ENCODE measurements around the gene WDPCP.
A peak's percentile ranks its signal among the peaks of the same experiment; 100 is the strongest.
"Not testable (repeated sequence)": the region's sequence is repeated elsewhere in the genome, so short reads cannot be mapped to it uniquely, and the experiment has no call there.

Gene WDPCP

GRCh38 chr2:63425606-63426005 is 162.7 kb downstream of the WDPCP start:
- H3K9ac ChIP-seq (ENCODE audit: insufficient read length, low read depth) = no peak overlapping the region
- H3K4me3 ChIP-seq (ENCODE audit: insufficient read length, low read depth) = no peak overlapping the region
- TF ChIP-seq ZNF274 (IDR thresholded peaks at IDR 0.05; ENCODE audit: low read depth, low read length) (no peak), YY1 (IDR thresholded peaks at IDR 0.05; ENCODE audit: insufficient read depth, insufficient read length) (no peak), SUZ12 (IDR thresholded peaks at IDR 0.05; ENCODE audit: extremely low read depth, insufficient read depth, insufficient read length) (no peak)
- peaks cover 5% of the 10 kb centered on the region; the same call in 1 of the 2 replicates for H3K9me3 ChIP-seq (ENCODE audit: insufficient read depth, low read length)
- DNase-seq (ENCODE audit: low read depth, low spot score) = no peak
- H3K36me3 ChIP-seq (ENCODE audit: insufficient read depth, insufficient read length, low read length) = no peaks in the 10 kb centered on the region
- H3K4me1 ChIP-seq (ENCODE audit: insufficient read depth, insufficient read length) = no peaks in the 10 kb centered on the region
- no peaks in the 10 kb centered on the region for H3K27me3 ChIP-seq (ENCODE audit: insufficient read depth, insufficient read length)

- no peaks in the 10 kb centered on the region for H3K4me1 ChIP-seq (ENCODE audit: insufficient read depth, insufficient read length)
- H3K4me3 ChIP-seq (ENCODE audit: insufficient read length, low read depth) = no peak overlapping the region
- no peak overlapping the region for H3K9ac ChIP-seq (ENCODE audit: insufficient read length, low read depth)
- peaks cover 5% of the 10 kb centered on the region; the same call in 1 of the 2 replicates for H3K9me3 ChIP-seq (ENCODE audit: insufficient read depth, low read length)
- no peaks in the 10 kb centered on the region for H3K27me3 ChIP-seq (ENCODE audit: insufficient read depth, insufficient read length)
- DNase-seq (ENCODE audit: low read depth, low spot score) = no peak
- H3K36me3 ChIP-seq (ENCODE audit: insufficient read depth, insufficient read length, low read length) = no peaks in the 10 kb centered on the region
- no peak for TF ChIP-seq ZNF274 (IDR thresholded peaks at IDR 0.05; ENCODE audit: low read depth, low read length)
- no peak for TF ChIP-seq YY1 (IDR thresholded peaks at IDR 0.05; ENCODE audit: insufficient read depth, insufficient read length)
- TF ChIP-seq SUZ12 (IDR thresholded peaks at IDR 0.05; ENCODE audit: extremely low read depth, insufficient read depth, insufficient read length) = no peak
These were observed 163.2 kb downstream of the WDPCP start for GRCh38 chr2:63425079-63425416.

GRCh38 chr2:63424329-63425078 is 163.8 kb downstream of the WDPCP start:
- Histone ChIP-seq H3K4me3 (ENCODE audit: insufficient read length, low read depth) (no peak overlapping the region), H3K4me1 (ENCODE audit: insufficient read depth, insufficient read length) (no peaks in the 10 kb centered on the region), H3K36me3 (ENCODE audit: insufficient read depth, insufficient read length, low read length) (no peaks in the 10 kb centered on the region), H3K27me3 (ENCODE audit: insufficient read depth, insufficient read length) (no peaks in the 10 kb centered on the region), H3K9ac (ENCODE audit: insufficient read length, low read depth) (no peak overlapping the region), H3K9me3 (ENCODE audit: insufficient read depth, low read length) (peaks cover 5% of the 10 kb centered on the region; the same call in 1 of the 2 replicates)
- no peak for TF ChIP-seq YY1 (IDR thresholded peaks at IDR 0.05; ENCODE audit: insufficient read depth, insufficient read length)
- no peak for TF ChIP-seq SUZ12 (IDR thresholded peaks at IDR 0.05; ENCODE audit: extremely low read depth, insufficient read depth, insufficient read length)
- TF ChIP-seq ZNF274 (IDR thresholded peaks at IDR 0.05; ENCODE audit: low read depth, low read length) = no peak
- DNase-seq (ENCODE audit: low read depth, low spot score) = peak; percentile 65

GRCh38 chr2:63422556-63422955 is 165.7 kb downstream of the WDPCP start:
- TF ChIP-seq YY1 (IDR thresholded peaks at IDR 0.05; ENCODE audit: insufficient read depth, insufficient read length) (no peak), ZNF274 (IDR thresholded peaks at IDR 0.05; ENCODE audit: low read depth, low read length) (no peak), SUZ12 (IDR thresholded peaks at IDR 0.05; ENCODE audit: extremely low read depth, insufficient read depth, insufficient read length) (no peak)
- Histone ChIP-seq H3K9me3 (ENCODE audit: insufficient read depth, low read length) (peaks cover 5% of the 10 kb centered on the region; the same call in 1 of the 2 replicates), H3K4me3 (ENCODE audit: insufficient read length, low read depth) (no peak overlapping the region), H3K4me1 (ENCODE audit: insufficient read depth, insufficient read length) (no peaks in the 10 kb centered on the region), H3K36me3 (ENCODE audit: insufficient read depth, insufficient read length, low read length) (no peaks in the 10 kb centered on the region), H3K9ac (ENCODE audit: insufficient read length, low read depth) (no peak overlapping the region), H3K27me3 (ENCODE audit: insufficient read depth, insufficient read length) (no peaks in the 10 kb centered on the region)
- DNase-seq (ENCODE audit: low read depth, low spot score) = no peak

GRCh38 chr2:63408530-63408929 is 179.7 kb downstream of the WDPCP start:
- Histone ChIP-seq H3K9ac (ENCODE audit: insufficient read length, low read depth) (no peak overlapping the region), H3K9me3 (ENCODE audit: insufficient read depth, low read length) (0 out of 2 replicates have a peak, but pooled peaks cover 5% of the 10 kb centered on the region), H3K27me3 (ENCODE audit: insufficient read depth, insufficient read length) (no peaks in the 10 kb centered on the region), H3K4me1 (ENCODE audit: insufficient read depth, insufficient read length) (no peaks in the 10 kb centered on the region), H3K36me3 (ENCODE audit: insufficient read depth, insufficient read length, low read length) (no peaks in the 10 kb centered on the region), H3K4me3 (ENCODE audit: insufficient read length, low read depth) (no peak overlapping the region)
- TF ChIP-seq ZNF274 (IDR thresholded peaks at IDR 0.05; ENCODE audit: low read depth, low read length) (no peak), YY1 (IDR thresholded peaks at IDR 0.05; ENCODE audit: insufficient read depth, insufficient read length) (no peak), SUZ12 (IDR thresholded peaks at IDR 0.05; ENCODE audit: extremely low read depth, insufficient read depth, insufficient read length) (no peak)
- no peak for DNase-seq (ENCODE audit: low read depth, low spot score)

GRCh38 chr2:63406641-63407040 is 181.6 kb downstream of the WDPCP start:
- Histone ChIP-seq H3K9me3 (ENCODE audit: insufficient read depth, low read length) (0 out of 2 replicates have a peak, but pooled peaks cover 5% of the 10 kb centered on the region), H3K4me1 (ENCODE audit: insufficient read depth, insufficient read length) (no peaks in the 10 kb centered on the region), H3K27me3 (ENCODE audit: insufficient read depth, insufficient read length) (no peaks in the 10 kb centered on the region), H3K9ac (ENCODE audit: insufficient read length, low read depth) (no peak overlapping the region), H3K36me3 (ENCODE audit: insufficient read depth, insufficient read length, low read length) (no peaks in the 10 kb centered on the region), H3K4me3 (ENCODE audit: insufficient read length, low read depth) (no peak overlapping the region)
- TF ChIP-seq YY1 (IDR thresholded peaks at IDR 0.05; ENCODE audit: insufficient read depth, insufficient read length) = no peak
- no peak for TF ChIP-seq SUZ12 (IDR thresholded peaks at IDR 0.05; ENCODE audit: extremely low read depth, insufficient read depth, insufficient read length)
- TF ChIP-seq ZNF274 (IDR thresholded peaks at IDR 0.05; ENCODE audit: low read depth, low read length) = no peak
- DNase-seq (ENCODE audit: low read depth, low spot score) = no peak

GRCh38 chr2:63403820-63404219 is 184.5 kb downstream of the WDPCP start:
- H3K9ac ChIP-seq (ENCODE audit: insufficient read length, low read depth) = no peak overlapping the region
- H3K27me3 ChIP-seq (ENCODE audit: insufficient read depth, insufficient read length) = no peaks in the 10 kb centered on the region
- TF ChIP-seq SUZ12 (IDR thresholded peaks at IDR 0.05; ENCODE audit: extremely low read depth, insufficient read depth, insufficient read length) (no peak), ZNF274 (IDR thresholded peaks at IDR 0.05; ENCODE audit: low read depth, low read length) (no peak), YY1 (IDR thresholded peaks at IDR 0.05; ENCODE audit: insufficient read depth, insufficient read length) (no peak)
- H3K36me3 ChIP-seq (ENCODE audit: insufficient read depth, insufficient read length, low read length) = no peaks in the 10 kb centered on the region
- H3K4me3 ChIP-seq (ENCODE audit: insufficient read length, low read depth) = no peak overlapping the region
- no peak for DNase-seq (ENCODE audit: low read depth, low spot score)
- H3K4me1 ChIP-seq (ENCODE audit: insufficient read depth, insufficient read length) = no peaks in the 10 kb centered on the region
- 0 out of 2 replicates have a peak, but pooled peaks cover 5% of the 10 kb centered on the region for H3K9me3 ChIP-seq (ENCODE audit: insufficient read depth, low read length)

- H3K4me3 ChIP-seq (ENCODE audit: insufficient read length, low read depth); DNase-seq (ENCODE audit: low read depth, low spot score); H3K36me3 ChIP-seq (ENCODE audit: insufficient read depth, insufficient read length, low read length); H3K9ac ChIP-seq (ENCODE audit: insufficient read length, low read depth); H3K9me3 ChIP-seq (ENCODE audit: insufficient read depth, low read length); H3K4me1 ChIP-seq (ENCODE audit: insufficient read depth, insufficient read length); H3K27me3 ChIP-seq (ENCODE audit: insufficient read depth, insufficient read length): not testable (repeated sequence)
These were observed 185.4 kb downstream of the WDPCP start for GRCh38 chr2:63402889-63403288.
